Mammary epithelial cell (primary cell): ENCODE data around the gene NADK2.

Source experiments
- CTCF ChIP-seq, 2 donors: IDR thresholded peaks in 1 of 2; conservative IDR thresholded peaks in 1 of 2; 2 replicates each; pipeline ENCODE4 v1.5.1; 2011 to 2012; ENCODE audit warnings: inconsistent platforms in 2 of 2, low read length in 2 of 2, mild to moderate bottlenecking in 2 of 2, control low read depth in 1 of 2, low read depth in 1 of 2; ENCODE audit not compliant: insufficient read depth in 1 of 2; ENCODE audit errors: extremely low read depth in 1 of 2
- EZH2 ChIP-seq: IDR thresholded peaks from 2 replicates; pipeline ENCODE4 v1.6.1; 2012; ENCODE audit warnings: low read length, inconsistent platforms, borderline replicate concordance

GRCh38 chr5:36227046-36227445, 14.7 kb downstream of the NADK2 start:
- no peak for TF ChIP-seq EZH2
- no peak for TF ChIP-seq CTCF (conservative IDR thresholded peaks at IDR 0.05 in 1 of 2, IDR thresholded peaks at IDR 0.05 in 1 of 2; ENCODE audit: extremely low read depth in 1 of 2, insufficient read depth in 1 of 2, low read depth in 1 of 2, low read length in 2 of 2)
